Prostate gland (tissue), 2 donors: ENCODE measurements around the gene SF3B2. TPM values are rescaled to one million over a fixed set of nuclear protein-coding genes. Genes with fewer than 3 reads are reported as not detected.

Source experiments
- DNase-seq: peaks from one replicate; pipeline ENCODE4 v3.0.0-alpha.2; 2019; ENCODE audit warnings: low spot score
- H3K27ac ChIP-seq, 2 donors: fragments of 200-600 bp; sonication (generic); 2 replicates each; pipeline ENCODE4 v1.5.1; 2017 to 2019
- H3K27me3 ChIP-seq: fragments of 200-600 bp; sonication (generic); replicated peaks from 2 replicates; pipeline ENCODE4 v1.5.1; 2019; ENCODE audit not compliant: insufficient read depth
- H3K36me3 ChIP-seq, 2 donors: fragments of 200-600 bp; sonication (generic); 1 replicate in 1 of 2; 2 replicates in 1 of 2; pipeline versions ENCODE4 v1.5.1 to v1.8.1; 2017 to 2019
- H3K4me1 ChIP-seq: fragments of 200-600 bp; sonication (generic); replicated peaks from 2 replicates; pipeline ENCODE4 v1.5.1; 2019
- H3K4me3 ChIP-seq, 2 donors: fragments of 200-600 bp; sonication (generic); 2 replicates each; pipeline ENCODE4 v1.5.1; 2017 to 2019
- H3K9me3 ChIP-seq: fragments of 200-600 bp; sonication (generic); 2 replicates; pipeline ENCODE4 v1.5.1; 2017
- CTCF ChIP-seq, 4 experiments: fragments of 200-600 bp in 2 of 4; fragments of 450-650 bp in 2 of 4; sonication (generic) in 2 of 4; IDR thresholded peaks; 1 replicate in 3 of 4; 2 replicates in 1 of 4; pipeline ENCODE4 v1.5.1; 2016 to 2019; ENCODE audit warnings: antibody characterized with exemption in 4 of 4, mild to moderate bottlenecking in 2 of 4, moderate library complexity in 2 of 4
- POLR2A ChIP-seq: fragments of 450-650 bp; IDR thresholded peaks from one replicate; pipeline ENCODE4 v1.6.1; 2016; ENCODE audit warnings: antibody characterized with exemption, mild to moderate bottlenecking
- POLR2AphosphoS5 ChIP-seq: sonication (generic); formaldehyde crosslinking; IDR thresholded peaks from one replicate; pipeline ENCODE4 v1.6.1; 2017; ENCODE audit warnings: antibody characterized with exemption
- WGBS: methylation state at CpG from one replicate; pipeline ENCODE4 v1.1.5; 2018; 5-methylcytosine and 5-hydroxymethylcytosine counted together
- intact Hi-C: fragments of 100-400 bp; cut with DNase I; formaldehyde crosslinking; loops from one replicate; pipeline ENCODE4 v1.14.2; 2022
- total RNA-seq, 2 donors: library from RNA; depleted of rRNA; stranded (reverse); fragments of >200 nt; gene quantifications; one replicate each; pipeline ENCODE4 v1.1.0, GENCODE V29; 2016

Gene SF3B2, protein sequence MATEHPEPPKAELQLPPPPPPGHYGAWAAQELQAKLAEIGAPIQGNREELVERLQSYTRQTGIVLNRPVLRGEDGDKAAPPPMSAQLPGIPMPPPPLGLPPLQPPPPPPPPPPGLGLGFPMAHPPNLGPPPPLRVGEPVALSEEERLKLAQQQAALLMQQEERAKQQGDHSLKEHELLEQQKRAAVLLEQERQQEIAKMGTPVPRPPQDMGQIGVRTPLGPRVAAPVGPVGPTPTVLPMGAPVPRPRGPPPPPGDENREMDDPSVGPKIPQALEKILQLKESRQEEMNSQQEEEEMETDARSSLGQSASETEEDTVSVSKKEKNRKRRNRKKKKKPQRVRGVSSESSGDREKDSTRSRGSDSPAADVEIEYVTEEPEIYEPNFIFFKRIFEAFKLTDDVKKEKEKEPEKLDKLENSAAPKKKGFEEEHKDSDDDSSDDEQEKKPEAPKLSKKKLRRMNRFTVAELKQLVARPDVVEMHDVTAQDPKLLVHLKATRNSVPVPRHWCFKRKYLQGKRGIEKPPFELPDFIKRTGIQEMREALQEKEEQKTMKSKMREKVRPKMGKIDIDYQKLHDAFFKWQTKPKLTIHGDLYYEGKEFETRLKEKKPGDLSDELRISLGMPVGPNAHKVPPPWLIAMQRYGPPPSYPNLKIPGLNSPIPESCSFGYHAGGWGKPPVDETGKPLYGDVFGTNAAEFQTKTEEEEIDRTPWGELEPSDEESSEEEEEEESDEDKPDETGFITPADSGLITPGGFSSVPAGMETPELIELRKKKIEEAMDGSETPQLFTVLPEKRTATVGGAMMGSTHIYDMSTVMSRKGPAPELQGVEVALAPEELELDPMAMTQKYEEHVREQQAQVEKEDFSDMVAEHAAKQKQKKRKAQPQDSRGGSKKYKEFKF
- 100 to 1,000 TPM; 130 to 212 TPM for total RNA-seq

- DNase-seq: peak; percentile 98
- TF ChIP-seq CTCF (IDR thresholded peaks at IDR 0.05) (peak in 1 of 4 experiments; percentile 28), POLR2AphosphoS5 (peak; percentile 98), POLR2A (peak; percentile 50)
- Histone ChIP-seq H3K4me1 (peaks cover 7% of the 10 kb centered on the region), H3K9me3 (no peaks in the 10 kb centered on the region), H3K4me3 (peak within 1 kb of the TSS; percentile 69 to 73), H3K27me3 (no peaks in the 10 kb centered on the region), H3K27ac (peak within 1 kb of the TSS; percentile 87 to 94), H3K36me3 (peaks cover 0 to 8% of the 10 kb centered on the region in 2 donors)
- intact Hi-C loops: no loop called here
- 0% methylated on average over 66 of the region's 84 CpGs for WGBS
Measured at GRCh38 chr11:66051766-66052663, at the start of gene SF3B2. SF3B2 (plus strand) TSS chr11:66052364; CDS start chr11:66052385, 21 bp downstream.

GRCh38 chr11:66002648-66003225, 49.4 kb upstream of the SF3B2 start:
- DNase-seq: peak; percentile 69
- intact Hi-C loops: loop anchor here (2.0 kb wide), 3 partner anchors 42 to 142 kb away; partner anchors contain the start of genes GAL3ST3, MUS81 and SART1
- peaks cover 6 to 13% of the 10 kb centered on the region in 2 donors for H3K36me3 ChIP-seq

DNA sequence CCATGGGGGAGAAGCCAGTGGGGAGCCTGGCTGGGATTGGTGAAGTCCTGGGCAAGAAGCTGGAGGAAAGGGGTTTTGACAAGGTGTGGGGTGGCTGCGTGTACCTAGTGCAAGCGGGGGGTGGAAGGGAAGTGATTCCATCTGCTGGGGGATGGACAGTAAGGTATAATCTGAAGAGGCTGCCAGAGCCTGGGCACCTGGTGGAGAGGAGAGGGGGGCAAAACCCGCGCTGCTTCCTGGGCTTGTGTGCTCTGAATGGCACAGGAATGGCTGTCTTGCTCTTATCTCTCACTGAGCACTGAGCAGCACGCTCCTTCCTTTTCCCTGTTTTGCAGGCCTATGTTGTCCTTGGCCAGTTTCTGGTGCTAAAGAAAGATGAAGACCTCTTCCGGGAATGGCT, 48.9 kb upstream of the SF3B2 start:
- intact Hi-C loops: loop anchor here (2.0 kb wide), 3 partner anchors 42 to 142 kb away; partner anchors contain the start of genes GAL3ST3, MUS81 and SART1
- H3K9me3 ChIP-seq: no peaks in the 10 kb centered on the region
- H3K4me3 ChIP-seq: peak overlapping the region; percentile 72 to 86
- no peaks in the 10 kb centered on the region for H3K27me3 ChIP-seq
- no peak for DNase-seq
- 66% methylated on average over 6 of the region's 6 CpGs for whole genome bisulfite sequencing
- H3K36me3 ChIP-seq: peaks cover 6 to 8% of the 10 kb centered on the region in 2 donors
- H3K4me1 ChIP-seq: peaks cover 9% of the 10 kb centered on the region
- TF ChIP-seq CTCF (IDR thresholded peaks at IDR 0.05) (no peak), POLR2A (no peak), POLR2AphosphoS5 (no peak)
- H3K27ac ChIP-seq: peak overlapping the region; percentile 96 to 97

More at GRCh38 chr11:66002648-66003225, 49.4 kb upstream of the SF3B2 start:
- WGBS: under 1% methylated on average over 32 of the region's 40 CpGs
- H3K4me3 ChIP-seq: peak overlapping the region; percentile 72 to 86
- H3K9me3 ChIP-seq: no peaks in the 10 kb centered on the region
- peaks cover 9% of the 10 kb centered on the region for H3K4me1 ChIP-seq
- no peaks in the 10 kb centered on the region for H3K27me3 ChIP-seq
- peak overlapping the region; percentile 96 to 97 for H3K27ac ChIP-seq
- TF ChIP-seq CTCF (IDR thresholded peaks at IDR 0.05) (peak in 2 of 4 experiments; percentile 27), POLR2A (no peak)

DNA sequence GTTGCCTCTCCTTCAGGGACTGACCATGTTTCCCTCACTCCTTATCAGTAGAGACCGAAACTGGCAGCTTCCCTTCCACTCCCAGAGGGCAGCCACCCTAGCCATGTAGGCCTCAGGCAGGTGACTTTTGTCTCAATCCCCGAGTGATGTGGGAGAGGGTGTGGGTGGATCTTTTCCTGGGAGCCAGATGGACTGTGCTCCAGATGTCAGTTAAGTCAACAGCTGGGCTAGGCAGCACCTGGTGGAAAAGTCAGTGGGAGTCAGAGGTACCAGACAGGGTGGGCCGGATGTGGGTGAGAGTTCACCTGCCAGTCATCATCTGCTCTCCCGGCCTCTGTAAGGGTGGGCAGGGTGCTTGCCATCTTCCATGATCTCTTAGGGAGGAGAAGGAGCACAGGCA, 48.0 kb upstream of the SF3B2 start:
- Histone ChIP-seq H3K27ac (no peak overlapping the region), H3K9me3 (no peaks in the 10 kb centered on the region), H3K4me1 (peaks cover 9% of the 10 kb centered on the region), H3K4me3 (no peak overlapping the region), H3K36me3 (peaks cover 5 to 6% of the 10 kb centered on the region in 2 donors), H3K27me3 (no peaks in the 10 kb centered on the region)
- TF ChIP-seq POLR2AphosphoS5: no peak
- TF ChIP-seq POLR2A: no peak
- no peak for TF ChIP-seq CTCF (IDR thresholded peaks at IDR 0.05)
- no peak for DNase-seq
- intact Hi-C loops: no loop called here
- WGBS: 88% methylated on average over 4 of the region's 4 CpGs
